Parathyroid adenoma (tissue), 2 donors: ENCODE results near the gene TRIP10.
"Not testable (repeated sequence)": the region's sequence is repeated elsewhere in the genome, so short reads cannot be mapped to it uniquely, and the experiment has no call there.

ENCODE experiments used
- H2AFZ ChIP-seq: fragments of 300-600 bp; sonication (generic); one replicate; pipeline ENCODE4 v1.7.0; 2017; ENCODE audit warnings: antibody characterized with exemption, mild to moderate bottlenecking
- H3K27ac ChIP-seq: fragments of 300-600 bp; sonication (generic); one replicate; pipeline ENCODE4 v1.7.0; 2017
- H3K27me3 ChIP-seq: fragments of 300-600 bp; sonication (generic); one replicate; pipeline ENCODE4 v1.7.0; 2017; ENCODE audit warnings: low read length; ENCODE audit not compliant: control insufficient read depth, insufficient read depth
- H3K36me3 ChIP-seq: fragments of 300-600 bp; sonication (generic); one replicate; pipeline ENCODE4 v1.7.0; 2017; ENCODE audit warnings: low read length; ENCODE audit not compliant: control insufficient read depth, insufficient read depth
- H3K4me1 ChIP-seq: fragments of 300-600 bp; sonication (generic); one replicate; pipeline ENCODE4 v1.7.0; 2017; ENCODE audit warnings: control low read depth
- H3K4me2 ChIP-seq: fragments of 300-600 bp; sonication (generic); one replicate; pipeline ENCODE4 v1.7.0; 2017; ENCODE audit warnings: low read length
- H3K4me3 ChIP-seq: fragments of 300-600 bp; sonication (generic); one replicate; pipeline ENCODE4 v1.7.0; 2017; ENCODE audit warnings: low read depth, low read length
- H3K79me2 ChIP-seq: fragments of 300-600 bp; sonication (generic); one replicate; pipeline ENCODE4 v1.7.0; 2017; ENCODE audit warnings: control low read depth
- H3K9ac ChIP-seq: fragments of 300-600 bp; sonication (generic); one replicate; pipeline ENCODE4 v1.7.0; 2017; ENCODE audit warnings: mild to moderate bottlenecking
- H3K9me3 ChIP-seq: fragments of 300-600 bp; sonication (generic); one replicate; pipeline ENCODE4 v1.7.0; 2017; ENCODE audit warnings: low read length; ENCODE audit not compliant: control insufficient read depth
- TF ChIP-seq, protein P1 (sequence below): fragments of 300-600 bp; sonication (generic); IDR thresholded peaks from one replicate; pipeline ENCODE4 v1.7.0; 2017; ENCODE audit warnings: antibody characterized with exemption, mild to moderate bottlenecking
- donor health status: primary hyperparathyroidism.

Gene TRIP10

GRCh38 chr19:6793411-6793810 lies 53.9 kb downstream of the TRIP10 start:
- no peak overlapping the region for H3K4me2 ChIP-seq
- H2AFZ ChIP-seq: no peak overlapping the region
- no peak overlapping the region for H3K27ac ChIP-seq
- no peaks in the 10 kb centered on the region for H3K9me3 ChIP-seq
- no peaks in the 10 kb centered on the region for H3K4me1 ChIP-seq
- no peaks in the 10 kb centered on the region for H3K79me2 ChIP-seq
- H3K4me3 ChIP-seq: no peak overlapping the region
- H3K36me3 ChIP-seq: no peaks in the 10 kb centered on the region
- no peak overlapping the region for H3K9ac ChIP-seq
- TF ChIP-seq, protein P1, sequence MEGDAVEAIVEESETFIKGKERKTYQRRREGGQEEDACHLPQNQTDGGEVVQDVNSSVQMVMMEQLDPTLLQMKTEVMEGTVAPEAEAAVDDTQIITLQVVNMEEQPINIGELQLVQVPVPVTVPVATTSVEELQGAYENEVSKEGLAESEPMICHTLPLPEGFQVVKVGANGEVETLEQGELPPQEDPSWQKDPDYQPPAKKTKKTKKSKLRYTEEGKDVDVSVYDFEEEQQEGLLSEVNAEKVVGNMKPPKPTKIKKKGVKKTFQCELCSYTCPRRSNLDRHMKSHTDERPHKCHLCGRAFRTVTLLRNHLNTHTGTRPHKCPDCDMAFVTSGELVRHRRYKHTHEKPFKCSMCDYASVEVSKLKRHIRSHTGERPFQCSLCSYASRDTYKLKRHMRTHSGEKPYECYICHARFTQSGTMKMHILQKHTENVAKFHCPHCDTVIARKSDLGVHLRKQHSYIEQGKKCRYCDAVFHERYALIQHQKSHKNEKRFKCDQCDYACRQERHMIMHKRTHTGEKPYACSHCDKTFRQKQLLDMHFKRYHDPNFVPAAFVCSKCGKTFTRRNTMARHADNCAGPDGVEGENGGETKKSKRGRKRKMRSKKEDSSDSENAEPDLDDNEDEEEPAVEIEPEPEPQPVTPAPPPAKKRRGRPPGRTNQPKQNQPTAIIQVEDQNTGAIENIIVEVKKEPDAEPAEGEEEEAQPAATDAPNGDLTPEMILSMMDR: no peak
- no peaks in the 10 kb centered on the region for H3K27me3 ChIP-seq

- H3K79me2 ChIP-seq: no peaks in the 10 kb centered on the region
- no peak overlapping the region for H3K9ac ChIP-seq
- no peaks in the 10 kb centered on the region for H3K36me3 ChIP-seq
- TF ChIP-seq, protein P1: no peak
- H3K27ac ChIP-seq: no peak overlapping the region
- H2AFZ ChIP-seq: no peak overlapping the region
- H3K4me1 ChIP-seq: no peaks in the 10 kb centered on the region
- no peak overlapping the region for H3K4me3 ChIP-seq
- no peak overlapping the region for H3K4me2 ChIP-seq
- no peaks in the 10 kb centered on the region for H3K9me3 ChIP-seq
- H3K27me3 ChIP-seq: no peaks in the 10 kb centered on the region
Observed at GRCh38 chr19:6793973-6794372, 54.5 kb downstream of the TRIP10 start.

DNA sequence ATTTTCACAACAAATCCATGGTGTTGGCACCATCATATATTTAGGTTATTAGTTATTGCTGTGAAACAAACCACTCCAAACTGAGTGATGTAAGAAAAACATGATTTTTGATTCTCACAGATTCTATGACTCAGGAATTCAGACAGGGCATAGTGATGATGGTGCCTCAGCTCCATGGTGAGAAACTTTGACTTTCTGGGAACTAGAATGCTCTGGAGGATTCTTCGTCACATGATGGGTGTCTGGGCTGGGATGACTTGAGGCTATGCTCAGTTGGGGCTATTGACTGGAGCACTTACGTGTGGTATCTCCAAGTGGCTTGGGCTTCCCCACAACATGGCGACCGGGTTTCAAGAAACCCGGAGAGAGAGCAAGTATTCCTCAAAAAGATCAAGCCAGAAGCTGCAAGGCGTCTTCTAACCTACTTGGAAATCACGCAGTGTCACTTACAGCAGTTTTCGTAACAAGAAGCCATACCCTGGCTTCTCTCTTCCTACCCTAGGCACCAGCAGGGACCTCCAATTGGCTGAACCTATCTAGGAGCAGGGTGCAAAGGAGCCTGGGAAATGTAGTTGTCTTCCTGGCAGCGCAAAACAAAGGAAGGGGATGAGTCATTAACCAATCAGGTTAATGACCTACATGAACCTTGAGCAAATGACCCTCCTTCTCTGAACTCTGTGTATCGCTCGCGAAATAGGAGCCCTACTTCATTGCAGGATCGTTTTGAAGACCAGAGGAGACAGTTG lies 55.4 kb downstream of the TRIP10 start:
- no peaks in the 10 kb centered on the region for H3K4me1 ChIP-seq
- no peaks in the 10 kb centered on the region for H3K79me2 ChIP-seq
- no peaks in the 10 kb centered on the region for H3K36me3 ChIP-seq
- H3K27me3 ChIP-seq: no peaks in the 10 kb centered on the region
- no peak overlapping the region for H3K4me3 ChIP-seq
- H3K9ac ChIP-seq: no peak overlapping the region
- TF ChIP-seq, protein P1: no peak
- no peak overlapping the region for H3K4me2 ChIP-seq
- no peak overlapping the region for H3K27ac ChIP-seq
- no peaks in the 10 kb centered on the region for H3K9me3 ChIP-seq
- H2AFZ ChIP-seq: no peak overlapping the region

- Histone ChIP-seq H3K4me2 (no peak overlapping the region), H3K27ac (no peak overlapping the region), H3K79me2 (no peaks in the 10 kb centered on the region), H3K27me3 (no peaks in the 10 kb centered on the region), H3K9ac (no peak overlapping the region), H3K36me3 (no peaks in the 10 kb centered on the region), H3K4me1 (no peaks in the 10 kb centered on the region), H3K9me3 (no peaks in the 10 kb centered on the region), H2AFZ (no peak overlapping the region), H3K4me3 (no peak overlapping the region)
- TF ChIP-seq, protein P1: no peak
Observed at GRCh38 chr19:6796278-6796677, 56.8 kb downstream of the TRIP10 start.

DNA sequence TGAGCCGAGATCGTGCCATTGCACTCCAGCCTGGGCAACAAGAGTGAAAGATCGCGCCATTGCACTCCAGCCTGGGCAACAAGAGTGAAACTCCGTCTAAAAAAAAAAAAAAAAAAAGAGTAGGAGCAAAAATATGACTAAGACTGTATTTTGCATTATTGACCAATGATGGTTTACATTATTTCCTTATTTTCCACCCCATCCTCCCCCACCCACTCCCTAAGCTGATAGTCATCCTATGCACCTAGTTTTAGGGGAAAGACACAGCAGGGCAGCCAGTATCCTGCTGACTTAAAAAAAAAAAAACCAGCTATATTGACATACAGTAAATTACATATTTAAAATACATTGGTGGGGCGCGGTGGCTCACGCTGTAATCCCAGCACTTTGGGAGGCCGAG lies 58.2 kb downstream of the TRIP10 start:
- Histone ChIP-seq H3K9ac (no peak overlapping the region), H3K4me3 (no peak overlapping the region), H2AFZ (no peak overlapping the region), H3K79me2 (no peaks in the 10 kb centered on the region), H3K36me3 (no peaks in the 10 kb centered on the region), H3K27ac (no peak overlapping the region), H3K4me1 (no peaks in the 10 kb centered on the region), H3K4me2 (no peak overlapping the region), H3K27me3 (no peaks in the 10 kb centered on the region), H3K9me3 (no peaks in the 10 kb centered on the region)
- TF ChIP-seq, protein P1: no peak

DNA sequence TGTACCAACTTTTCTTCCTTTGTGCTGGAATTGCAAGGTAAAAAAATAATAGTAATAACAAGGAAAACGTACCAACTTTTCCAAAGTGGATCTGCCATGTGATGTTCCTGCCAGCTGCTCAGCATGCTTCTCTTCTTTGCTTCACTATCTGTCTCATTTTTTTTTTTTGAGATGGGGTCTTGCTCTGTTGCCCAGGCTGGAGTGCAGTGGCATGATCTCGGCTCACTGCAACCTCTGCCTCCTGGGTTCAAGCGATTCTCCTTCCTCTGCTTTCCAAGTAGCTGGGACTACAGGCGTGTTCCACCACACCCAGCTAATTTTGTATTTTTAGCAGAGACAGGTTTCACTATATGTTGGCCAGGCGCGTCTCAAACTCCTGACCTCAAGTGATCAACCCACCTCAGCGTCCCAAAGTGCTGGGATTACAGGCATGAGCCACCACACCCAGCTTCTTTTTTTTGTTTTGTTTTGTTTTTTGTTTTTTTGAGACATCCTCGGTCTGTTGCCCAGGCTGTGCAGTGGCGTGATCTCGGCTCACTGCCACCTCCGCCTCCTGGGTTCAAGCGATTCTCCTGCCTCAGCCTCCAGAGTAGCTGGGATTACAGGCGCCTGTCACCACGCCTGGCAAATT lies 60.8 kb downstream of the TRIP10 start:
- not testable (repeated sequence) for H3K4me3 ChIP-seq, H3K9me3 ChIP-seq

More for the DNA sequence above, 60.8 kb downstream of the TRIP10 start:
- not testable (repeated sequence) for H3K36me3 ChIP-seq, H2AFZ ChIP-seq, H3K27me3 ChIP-seq, H3K4me2 ChIP-seq, H3K9ac ChIP-seq, H3K4me1 ChIP-seq, H3K79me2 ChIP-seq, H3K27ac ChIP-seq
